Measurements from ENCODE around the gene NKD1. TPM values are rescaled to one million over a fixed set of nuclear protein-coding genes. Genes with fewer than 3 reads are reported as not detected.

The NKD1 gene
- polyA plus RNA-seq, 3 donors, result 0.01 TPM; not detected in 2

- Histone ChIP-seq H3K27ac (ENCODE audit: low read depth in 1 of 2, low read length in 2 of 2) (no peak overlapping the region), H3K4me1 (ENCODE audit: control insufficient read depth in 1 of 2, insufficient read depth in 2 of 2, low read length in 2 of 2) (peaks cover 15 to 18% of the 10 kb centered on the region in 2 donors), H3K9me3 (replicated peaks in 1 of 2; ENCODE audit: control insufficient read depth in 1 of 2, insufficient read depth in 1 of 2, low read length in 2 of 2) (no peaks in the 10 kb centered on the region), H3K4me2 (replicated peaks; ENCODE audit: extremely low read depth, low read length, poor library complexity, severe bottlenecking) (no peak overlapping the region), H4K20me1 (ENCODE audit: insufficient read depth, low read length) (no peaks in the 10 kb centered on the region), H3K9ac (ENCODE audit: insufficient read depth, low read length, poor library complexity, severe bottlenecking) (no peak overlapping the region), H3K27me3 (ENCODE audit: control insufficient read depth in 2 of 2, insufficient read depth in 2 of 2, low read length in 2 of 2) (no peaks in the 10 kb centered on the region), H3K79me2 (ENCODE audit: insufficient read depth, low read length) (no peaks in the 10 kb centered on the region), H3K36me3 (replicated peaks in 1 of 2; ENCODE audit: control insufficient read depth in 1 of 2, insufficient read depth in 2 of 2, low read length in 2 of 2) (no peaks in the 10 kb centered on the region), H2AFZ (ENCODE audit: insufficient read depth, low read depth, low read length, poor library complexity, severe bottlenecking) (no peak overlapping the region), H3K4me3 (replicated peaks in 1 of 3; ENCODE audit: low read depth in 2 of 3, low read length in 3 of 3) (no peak overlapping the region)
- Mint-ChIP-seq H3K36me3 (peaks cover 0 to 2% of the 10 kb centered on the region in 2 donors), H3K27me3 (ENCODE audit: low read depth in 3 of 3) (peaks cover 2 to 4% (median 3%) of the 10 kb centered on the region in 3 donors), H3K4me1 (peaks cover 22% of the 10 kb centered on the region), H3K27ac (peak overlapping the region in 2 of 7 donors; percentile 31 to 42), H3K9me3 (peaks cover 0 to 3% (median 0%) of the 10 kb centered on the region in 7 donors), H3K4me3 (no peak overlapping the region)
- no peak for TF ChIP-seq CTCF (IDR thresholded peaks at IDR 0.05)
- no peak for DNase-seq
- whole genome bisulfite sequencing (ENCODE audit: insufficient coverage), result 70% methylated on average over 21 of the region's 24 CpGs
- intact Hi-C loops (cut with micrococcal nuclease), result no loop called here
Observed at GRCh38 chr16:50591800-50592771, 43.9 kb downstream of the NKD1 start.

GRCh38 chr16:50592996-50593395 lies 44.8 kb downstream of the NKD1 start:
- H3K4me3 ChIP-seq (replicated peaks in 1 of 3; ENCODE audit: low read depth in 2 of 3, low read length in 3 of 3), result no peak overlapping the region
- no peaks in the 10 kb centered on the region for H3K36me3 ChIP-seq (replicated peaks in 1 of 2; ENCODE audit: control insufficient read depth in 1 of 2, insufficient read depth in 2 of 2, low read length in 2 of 2)
- Mint-ChIP-seq H3K27me3 (ENCODE audit: low read depth in 3 of 3) (peaks cover 2 to 4% (median 3%) of the 10 kb centered on the region in 3 donors), H3K9me3 (peaks cover 0 to 3% (median 0%) of the 10 kb centered on the region in 7 donors), H3K36me3 (peaks cover 0 to 2% of the 10 kb centered on the region in 2 donors), H3K4me3 (no peak overlapping the region), H3K4me1 (peaks cover 22% of the 10 kb centered on the region), H3K27ac (no peak overlapping the region)
- no peak overlapping the region for H3K9ac ChIP-seq (ENCODE audit: insufficient read depth, low read length, poor library complexity, severe bottlenecking)
- no peak overlapping the region for H3K4me2 ChIP-seq (replicated peaks; ENCODE audit: extremely low read depth, low read length, poor library complexity, severe bottlenecking)
- no peaks in the 10 kb centered on the region for H3K27me3 ChIP-seq (ENCODE audit: control insufficient read depth in 2 of 2, insufficient read depth in 2 of 2, low read length in 2 of 2)
- intact Hi-C loops (cut with micrococcal nuclease), result no loop called here
- WGBS (ENCODE audit: insufficient coverage), result 100% methylated on average over 3 of the region's 7 CpGs
- no peak for TF ChIP-seq CTCF (IDR thresholded peaks at IDR 0.05)
- no peak overlapping the region for H2AFZ ChIP-seq (ENCODE audit: insufficient read depth, low read depth, low read length, poor library complexity, severe bottlenecking)
- H3K9me3 ChIP-seq (replicated peaks in 1 of 2; ENCODE audit: control insufficient read depth in 1 of 2, insufficient read depth in 1 of 2, low read length in 2 of 2), result no peaks in the 10 kb centered on the region
- no peaks in the 10 kb centered on the region for H3K79me2 ChIP-seq (ENCODE audit: insufficient read depth, low read length)
- no peaks in the 10 kb centered on the region for H4K20me1 ChIP-seq (ENCODE audit: insufficient read depth, low read length)
- DNase-seq, result no peak
- peaks cover 15 to 18% of the 10 kb centered on the region in 2 donors for H3K4me1 ChIP-seq (ENCODE audit: control insufficient read depth in 1 of 2, insufficient read depth in 2 of 2, low read length in 2 of 2)
- H3K27ac ChIP-seq (ENCODE audit: low read depth in 1 of 2, low read length in 2 of 2), result no peak overlapping the region
